ENCODE data around the gene KLK4.

DNA sequence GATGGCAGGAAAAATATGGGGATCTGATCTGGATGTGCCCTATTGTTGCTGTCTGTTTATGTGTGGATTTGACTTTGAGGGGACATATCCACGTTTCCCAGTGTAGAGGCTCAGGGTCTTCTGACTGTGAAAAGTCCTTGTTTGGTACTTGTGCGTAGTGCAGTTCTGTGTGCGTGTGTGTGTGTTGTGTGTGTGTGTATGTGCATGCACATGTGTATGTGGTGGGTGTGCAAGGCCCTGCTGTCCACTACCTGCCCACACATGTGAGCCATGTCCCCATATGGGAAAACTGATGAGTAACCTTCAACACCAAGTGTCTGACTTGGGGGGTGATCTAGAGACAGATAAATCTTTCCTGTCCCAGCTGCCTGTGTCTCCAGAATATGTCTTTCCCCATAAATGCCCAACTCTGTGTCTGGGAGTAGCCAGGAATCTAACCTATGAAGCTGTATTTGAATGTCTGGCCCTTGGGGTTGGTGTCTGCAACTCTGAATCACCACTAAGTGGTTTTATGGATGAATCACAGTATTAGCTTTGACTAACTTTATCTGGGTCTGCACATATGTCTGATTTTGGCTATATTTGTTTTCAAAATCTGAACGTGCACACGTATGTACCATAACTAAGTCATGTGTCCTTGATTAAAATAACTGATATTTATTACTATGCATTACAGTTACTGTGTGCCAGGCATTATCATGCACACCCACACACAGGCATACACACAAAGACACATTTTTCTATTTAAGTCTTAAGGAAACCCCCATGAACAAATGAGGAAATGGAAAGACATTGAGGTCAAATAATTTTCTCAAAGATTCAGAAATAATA lies 20.6 kb downstream of the KLK4 start:
- TF ChIP-seq, protein P1, sequence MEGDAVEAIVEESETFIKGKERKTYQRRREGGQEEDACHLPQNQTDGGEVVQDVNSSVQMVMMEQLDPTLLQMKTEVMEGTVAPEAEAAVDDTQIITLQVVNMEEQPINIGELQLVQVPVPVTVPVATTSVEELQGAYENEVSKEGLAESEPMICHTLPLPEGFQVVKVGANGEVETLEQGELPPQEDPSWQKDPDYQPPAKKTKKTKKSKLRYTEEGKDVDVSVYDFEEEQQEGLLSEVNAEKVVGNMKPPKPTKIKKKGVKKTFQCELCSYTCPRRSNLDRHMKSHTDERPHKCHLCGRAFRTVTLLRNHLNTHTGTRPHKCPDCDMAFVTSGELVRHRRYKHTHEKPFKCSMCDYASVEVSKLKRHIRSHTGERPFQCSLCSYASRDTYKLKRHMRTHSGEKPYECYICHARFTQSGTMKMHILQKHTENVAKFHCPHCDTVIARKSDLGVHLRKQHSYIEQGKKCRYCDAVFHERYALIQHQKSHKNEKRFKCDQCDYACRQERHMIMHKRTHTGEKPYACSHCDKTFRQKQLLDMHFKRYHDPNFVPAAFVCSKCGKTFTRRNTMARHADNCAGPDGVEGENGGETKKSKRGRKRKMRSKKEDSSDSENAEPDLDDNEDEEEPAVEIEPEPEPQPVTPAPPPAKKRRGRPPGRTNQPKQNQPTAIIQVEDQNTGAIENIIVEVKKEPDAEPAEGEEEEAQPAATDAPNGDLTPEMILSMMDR (IDR thresholded peaks at IDR 0.05) = no peak
- no peak for TF ChIP-seq POLR2A (IDR thresholded peaks at IDR 0.05)
